ENCODE data around the gene PCDHGA12.

The PCDHGA12 gene

DNA sequence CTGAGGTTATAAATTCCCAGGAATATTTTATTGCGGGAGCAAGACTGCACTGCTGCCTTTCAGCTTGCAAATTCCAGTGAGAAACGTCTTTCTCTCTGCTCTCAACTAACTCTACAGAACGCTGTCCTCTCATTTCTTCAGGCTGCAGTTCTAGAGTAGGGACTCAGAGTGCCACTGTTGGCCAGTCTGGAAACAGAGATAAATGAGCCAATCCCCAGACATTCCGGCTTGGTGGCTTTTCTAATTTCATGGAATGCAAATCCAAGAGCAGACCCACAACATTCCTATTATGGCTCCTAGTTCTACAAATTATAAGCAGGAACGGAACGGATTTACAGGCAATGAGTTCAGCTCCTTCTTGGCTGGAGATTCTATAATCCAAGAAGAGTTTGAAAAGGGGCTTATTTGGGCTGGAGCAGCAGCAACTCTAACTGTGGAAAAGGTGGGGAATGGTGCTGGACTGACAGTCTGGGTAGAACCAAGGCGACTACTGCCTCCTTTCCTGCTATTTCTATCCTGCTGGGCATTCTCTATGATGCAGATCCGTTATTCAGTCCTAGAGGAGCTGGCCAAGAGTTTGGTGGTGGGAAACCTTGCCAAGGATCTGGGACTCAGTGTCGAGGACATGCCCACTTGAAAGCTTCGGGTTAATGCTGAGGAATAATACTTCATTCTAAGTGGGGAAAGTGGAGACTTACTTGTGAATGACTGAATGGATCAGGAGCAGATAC is 9.3 kb downstream of the PCDHGA12 start:
- Histone ChIP-seq H3K4me3 (ENCODE audit: control insufficient read depth in 1 of 7, extremely low read depth in 1 of 7, insufficient read depth in 4 of 7, low read depth in 2 of 7, low read length in 6 of 7) (no peak overlapping the region), H3K4me1 (ENCODE audit: control extremely low read depth in 1 of 4, control insufficient read depth in 4 of 4, insufficient read depth in 4 of 4, low read length in 3 of 4) (no peaks in the 10 kb centered on the region), H3K27ac (ENCODE audit: insufficient read depth in 1 of 2, low read depth in 1 of 2, low read length in 2 of 2, poor library complexity in 1 of 2, severe bottlenecking in 2 of 2) (no peak overlapping the region), H3K36me3 (ENCODE audit: control insufficient read depth in 4 of 4, insufficient read depth in 4 of 4, low read length in 3 of 4) (no peaks in the 10 kb centered on the region), H3K9me3 (ENCODE audit: control extremely low read depth in 1 of 5, control insufficient read depth in 4 of 5, insufficient read depth in 2 of 5, low read depth in 1 of 5, low read length in 4 of 5) (peaks cover 0 to 41% (median 13%) of the 10 kb centered on the region in 5 experiments), H3K27me3 (replicated peaks in 2 of 5; ENCODE audit: control insufficient read depth in 4 of 5, insufficient read depth in 5 of 5, low read length in 4 of 5) (peaks cover 0 to 12% (median 1%) of the 10 kb centered on the region in 5 experiments)
- ChIA-PET CTCF (interaction anchor here (0.7 to 1.7 kb wide), 4 partner anchors 11 to 125 kb away, joined by 3 to 4 read pairs (median 3); no protein-coding TSS in a partner anchor), POLR2A (no interaction called here)
- DNase-seq = no peak
- 78% methylated on average over 9 of the region's 10 CpGs for WGBS (ENCODE audit: insufficient coverage)

DNA sequence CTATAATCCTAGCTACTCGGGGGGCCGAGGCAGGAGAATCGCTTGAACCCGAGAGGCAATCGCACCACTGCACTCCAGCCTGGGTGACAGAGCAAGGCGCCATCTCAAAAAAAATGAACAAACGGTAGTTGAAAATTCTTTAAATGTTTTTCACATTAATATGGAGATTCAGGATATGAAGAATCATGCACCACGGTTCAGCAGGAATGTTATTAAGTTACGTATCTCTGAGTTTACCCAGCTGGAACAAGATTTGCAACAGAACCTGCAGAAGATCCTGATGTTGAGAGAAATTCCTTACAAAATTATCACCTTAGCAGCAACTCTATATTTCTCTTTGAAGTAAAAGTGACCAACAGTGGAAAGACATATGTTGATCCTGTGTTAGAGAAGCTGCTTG is 10.0 kb downstream of the PCDHGA12 start:
- Histone ChIP-seq H3K4me3 (ENCODE audit: control insufficient read depth in 1 of 7, extremely low read depth in 1 of 7, insufficient read depth in 4 of 7, low read depth in 2 of 7, low read length in 6 of 7) (no peak overlapping the region), H3K27me3 (replicated peaks in 2 of 5; ENCODE audit: control insufficient read depth in 4 of 5, insufficient read depth in 5 of 5, low read length in 4 of 5) (peaks cover 0 to 12% (median 1%) of the 10 kb centered on the region in 5 experiments), H3K36me3 (ENCODE audit: control insufficient read depth in 4 of 4, insufficient read depth in 4 of 4, low read length in 3 of 4) (no peaks in the 10 kb centered on the region), H3K4me1 (ENCODE audit: control extremely low read depth in 1 of 4, control insufficient read depth in 4 of 4, insufficient read depth in 4 of 4, low read length in 3 of 4) (no peaks in the 10 kb centered on the region), H3K9me3 (ENCODE audit: control extremely low read depth in 1 of 5, control insufficient read depth in 4 of 5, insufficient read depth in 2 of 5, low read depth in 1 of 5, low read length in 4 of 5) (peaks cover 0 to 43% (median 13%) of the 10 kb centered on the region in 5 experiments), H3K27ac (ENCODE audit: insufficient read depth in 1 of 2, low read depth in 1 of 2, low read length in 2 of 2, poor library complexity in 1 of 2, severe bottlenecking in 2 of 2) (no peak overlapping the region)
- POLR2A ChIA-PET = no interaction called here
- WGBS (ENCODE audit: insufficient coverage) = 100% methylated on average over 3 of the region's 9 CpGs
- CTCF ChIA-PET = interaction anchor here (0.7 kb wide), 1 partner anchor 12 kb away, joined by 3 read pairs; no protein-coding TSS in a partner anchor
- DNase-seq = no peak

DNA sequence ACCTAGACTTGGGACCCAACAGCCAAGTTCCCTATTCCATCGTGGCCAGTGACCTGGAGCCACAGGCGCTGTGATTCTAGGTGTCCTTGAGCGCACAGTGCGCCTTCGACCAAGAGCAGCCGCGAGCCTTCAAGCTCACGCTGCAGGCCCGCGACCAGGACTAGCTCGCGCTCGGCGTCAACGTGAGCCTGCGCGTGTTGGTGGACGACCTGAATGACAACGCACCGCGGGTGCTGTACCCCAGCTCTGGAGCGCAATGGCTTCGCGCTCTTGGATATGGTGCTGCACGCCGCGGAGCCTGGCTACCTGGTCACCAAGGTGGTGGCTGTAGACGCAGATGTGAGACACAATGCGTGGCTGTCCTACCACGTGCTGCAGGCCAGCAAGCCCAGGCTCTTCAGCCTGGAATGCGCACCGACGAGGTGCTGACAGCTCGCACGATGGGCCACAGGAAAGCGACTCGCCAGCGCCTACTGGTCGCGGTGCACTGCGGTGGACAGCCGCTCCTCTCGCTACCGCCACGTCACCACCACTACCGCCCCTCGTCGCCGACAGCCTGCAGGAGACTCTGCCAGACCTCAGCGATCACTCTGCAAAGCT is 11.4 kb downstream of the PCDHGA12 start:
- H3K27me3 ChIP-seq (replicated peaks in 2 of 5; ENCODE audit: control insufficient read depth in 4 of 5, insufficient read depth in 5 of 5, low read length in 4 of 5) = peaks cover 0 to 12% (median 0%) of the 10 kb centered on the region in 5 experiments
- peaks cover 0 to 40% (median 13%) of the 10 kb centered on the region in 5 experiments for H3K9me3 ChIP-seq (ENCODE audit: control extremely low read depth in 1 of 5, control insufficient read depth in 4 of 5, insufficient read depth in 2 of 5, low read depth in 1 of 5, low read length in 4 of 5)
- H3K4me3 ChIP-seq (ENCODE audit: control insufficient read depth in 1 of 7, extremely low read depth in 1 of 7, insufficient read depth in 4 of 7, low read depth in 2 of 7, low read length in 6 of 7) = no peak overlapping the region
- DNase-seq = no peak
- ChIA-PET CTCF (no interaction called here), POLR2A (no interaction called here)
- H3K4me1 ChIP-seq (ENCODE audit: control extremely low read depth in 1 of 4, control insufficient read depth in 4 of 4, insufficient read depth in 4 of 4, low read length in 3 of 4) = no peaks in the 10 kb centered on the region
- 59% methylated on average over 49 of the region's 50 CpGs for WGBS (ENCODE audit: insufficient coverage)
- no peak overlapping the region for H3K27ac ChIP-seq (ENCODE audit: insufficient read depth in 1 of 2, low read depth in 1 of 2, low read length in 2 of 2, poor library complexity in 1 of 2, severe bottlenecking in 2 of 2)
- no peaks in the 10 kb centered on the region for H3K36me3 ChIP-seq (ENCODE audit: control insufficient read depth in 4 of 4, insufficient read depth in 4 of 4, low read length in 3 of 4)

DNA sequence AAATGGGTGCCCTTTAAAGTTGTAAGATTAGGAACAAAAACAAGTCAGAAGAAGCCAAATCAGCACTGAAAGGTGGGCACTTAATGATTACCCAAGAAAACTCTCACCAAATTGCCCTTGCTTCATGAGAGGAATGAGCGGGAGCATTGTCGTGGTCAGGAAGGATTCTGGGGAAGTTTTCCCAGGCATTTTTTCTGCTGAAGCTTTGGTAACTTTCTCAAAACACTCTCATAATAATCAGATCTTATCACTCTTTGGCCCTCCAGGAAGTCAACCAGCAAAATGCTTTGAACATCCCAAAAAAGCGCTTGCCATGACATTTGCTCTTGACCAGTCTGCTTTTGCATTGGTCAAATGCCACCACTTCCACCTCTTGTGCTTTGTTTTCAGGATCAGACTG is 35.0 kb downstream of the PCDHGA12 start:
- H3K4me3 ChIP-seq (ENCODE audit: control insufficient read depth in 1 of 7, extremely low read depth in 1 of 7, insufficient read depth in 4 of 7, low read depth in 2 of 7, low read length in 6 of 7) = no peak overlapping the region
- DNase-seq = no peak
- no peaks in the 10 kb centered on the region for H3K9me3 ChIP-seq (ENCODE audit: control extremely low read depth in 1 of 5, control insufficient read depth in 4 of 5, insufficient read depth in 2 of 5, low read depth in 1 of 5, low read length in 4 of 5)
- POLR2A ChIA-PET = no interaction called here
- CTCF ChIA-PET = no interaction called here
- 100% methylated on average over 3 of the region's 3 CpGs for WGBS (ENCODE audit: insufficient coverage)
- H3K27me3 ChIP-seq (replicated peaks in 2 of 5; ENCODE audit: control insufficient read depth in 4 of 5, insufficient read depth in 5 of 5, low read length in 4 of 5) = peaks cover 0 to 1% (median 0%) of the 10 kb centered on the region in 5 experiments
- H3K36me3 ChIP-seq (ENCODE audit: control insufficient read depth in 4 of 4, insufficient read depth in 4 of 4, low read length in 3 of 4) = no peaks in the 10 kb centered on the region
- no peaks in the 10 kb centered on the region for H3K4me1 ChIP-seq (ENCODE audit: control extremely low read depth in 1 of 4, control insufficient read depth in 4 of 4, insufficient read depth in 4 of 4, low read length in 3 of 4)
- no peak overlapping the region for H3K27ac ChIP-seq (ENCODE audit: insufficient read depth in 1 of 2, low read depth in 1 of 2, low read length in 2 of 2, poor library complexity in 1 of 2, severe bottlenecking in 2 of 2)

DNA sequence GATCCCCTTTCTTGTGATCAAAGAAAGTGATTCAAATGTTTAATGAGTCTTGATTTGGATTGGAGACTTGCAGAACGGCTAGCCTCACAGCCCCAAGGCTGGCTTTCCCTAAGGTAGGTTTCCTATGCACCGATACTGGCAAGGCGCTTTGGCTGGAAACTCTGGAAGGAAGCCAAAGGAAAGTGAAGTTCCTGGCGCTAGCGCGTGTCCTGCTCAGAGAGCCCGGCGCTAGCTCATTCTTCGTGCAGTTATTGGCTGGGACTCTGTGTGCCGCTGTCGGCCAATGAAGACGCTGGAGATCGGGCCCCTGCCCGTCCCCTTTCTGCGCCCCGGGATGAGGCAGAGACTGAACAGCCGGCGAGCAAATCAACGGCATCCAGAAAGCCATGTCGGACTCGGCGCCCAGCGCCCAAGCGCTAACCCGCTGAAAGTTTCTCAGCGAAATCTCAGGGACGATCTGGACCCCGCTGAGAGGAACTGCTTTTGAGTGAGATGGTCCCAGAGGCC is 45.4 kb downstream of the PCDHGA12 start, which contains the start of gene PCDHGC3:
Gene PCDHGC3 (plus strand): TSS at position 342 of the 507 bp plus-strand sequence. CDS start 151 bp downstream, at position 493.
- H3K36me3 ChIP-seq (ENCODE audit: control insufficient read depth in 4 of 4, insufficient read depth in 4 of 4, low read length in 3 of 4) = no peaks in the 10 kb centered on the region
- H3K9me3 ChIP-seq (ENCODE audit: control extremely low read depth in 1 of 5, control insufficient read depth in 4 of 5, insufficient read depth in 2 of 5, low read depth in 1 of 5, low read length in 4 of 5) = no peaks in the 10 kb centered on the region
- peaks cover 11 to 23% (median 16%) of the 10 kb centered on the region in 4 experiments for H3K4me1 ChIP-seq (ENCODE audit: control extremely low read depth in 1 of 4, control insufficient read depth in 4 of 4, insufficient read depth in 4 of 4, low read length in 3 of 4)
- H3K27me3 ChIP-seq (replicated peaks in 2 of 5; ENCODE audit: control insufficient read depth in 4 of 5, insufficient read depth in 5 of 5, low read length in 4 of 5) = peaks cover 18 to 58% (median 30%) of the 10 kb centered on the region in 5 experiments
- peak within 1 kb of the TSS; percentile 40 to 87 (median 69) for H3K4me3 ChIP-seq (ENCODE audit: control insufficient read depth in 1 of 7, extremely low read depth in 1 of 7, insufficient read depth in 4 of 7, low read depth in 2 of 7, low read length in 6 of 7)
- no peak within 1 kb of the TSS for H3K27ac ChIP-seq (ENCODE audit: insufficient read depth in 1 of 2, low read depth in 1 of 2, low read length in 2 of 2, poor library complexity in 1 of 2, severe bottlenecking in 2 of 2)
- peak; percentile 50 to 67 (median 52) for DNase-seq
- CTCF ChIA-PET = interaction anchor here (0.6 to 2.1 kb wide), 13 partner anchors 10 to 82 kb away, joined by 3 to 11 read pairs (median 4); partner anchors contain the start of genes PCDHGA10, PCDHGA11, PCDHGA12 and PCDHGB6
- POLR2A ChIA-PET = no interaction called here
- under 1% methylated on average over 23 of the region's 28 CpGs for WGBS (ENCODE audit: insufficient coverage)

DNA sequence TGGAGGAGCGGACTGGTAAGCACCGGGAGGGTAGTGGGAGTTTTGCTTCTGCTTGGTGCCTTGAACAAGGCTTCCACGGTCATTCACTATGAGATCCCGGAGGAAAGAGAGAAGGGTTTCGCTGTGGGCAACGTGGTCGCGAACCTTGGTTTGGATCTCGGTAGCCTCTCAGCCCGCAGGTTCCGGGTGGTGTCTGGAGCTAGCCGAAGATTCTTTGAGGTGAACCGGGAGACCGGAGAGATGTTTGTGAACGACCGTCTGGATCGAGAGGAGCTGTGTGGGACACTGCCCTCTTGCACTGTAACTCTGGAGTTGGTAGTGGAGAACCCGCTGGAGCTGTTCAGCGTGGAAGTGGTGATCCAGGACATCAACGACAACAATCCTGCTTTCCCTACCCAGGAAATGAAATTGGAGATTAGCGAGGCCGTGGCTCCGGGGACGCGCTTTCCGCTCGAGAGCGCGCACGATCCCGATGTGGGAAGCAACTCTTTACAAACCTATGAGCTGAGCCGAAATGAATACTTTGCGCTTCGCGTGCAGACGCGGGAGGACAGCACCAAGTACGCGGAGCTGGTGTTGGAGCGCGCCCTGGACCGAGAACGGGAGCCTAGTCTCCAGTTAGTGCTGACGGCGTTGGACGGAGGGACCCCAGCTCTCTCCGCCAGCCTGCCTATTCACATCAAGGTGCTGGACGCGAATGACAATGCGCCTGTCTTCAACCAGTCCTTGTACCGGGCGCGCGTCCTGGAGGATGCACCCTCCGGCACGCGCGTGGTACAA is 46.0 kb downstream of the PCDHGA12 start:
- 2% methylated on average over 57 of the region's 58 CpGs for WGBS (ENCODE audit: insufficient coverage)
- POLR2A ChIA-PET = no interaction called here
- Histone ChIP-seq H3K27me3 (replicated peaks in 2 of 5; ENCODE audit: control insufficient read depth in 4 of 5, insufficient read depth in 5 of 5, low read length in 4 of 5) (peaks cover 18 to 62% (median 30%) of the 10 kb centered on the region in 5 experiments), H3K4me1 (ENCODE audit: control extremely low read depth in 1 of 4, control insufficient read depth in 4 of 4, insufficient read depth in 4 of 4, low read length in 3 of 4) (peaks cover 11 to 23% (median 16%) of the 10 kb centered on the region in 4 experiments), H3K4me3 (ENCODE audit: control insufficient read depth in 1 of 7, extremely low read depth in 1 of 7, insufficient read depth in 4 of 7, low read depth in 2 of 7, low read length in 6 of 7) (peak overlapping the region; percentile 40 to 87 (median 69)), H3K36me3 (ENCODE audit: control insufficient read depth in 4 of 4, insufficient read depth in 4 of 4, low read length in 3 of 4) (no peaks in the 10 kb centered on the region), H3K9me3 (ENCODE audit: control extremely low read depth in 1 of 5, control insufficient read depth in 4 of 5, insufficient read depth in 2 of 5, low read depth in 1 of 5, low read length in 4 of 5) (no peaks in the 10 kb centered on the region), H3K27ac (ENCODE audit: insufficient read depth in 1 of 2, low read depth in 1 of 2, low read length in 2 of 2, poor library complexity in 1 of 2, severe bottlenecking in 2 of 2) (no peak overlapping the region)
- peak in 2 of 3 donors; percentile 54 to 64 for DNase-seq
- CTCF ChIA-PET = interaction anchor here (0.8 to 2.1 kb wide), 13 partner anchors 9 to 81 kb away, joined by 3 to 11 read pairs (median 4); partner anchors contain the start of genes PCDHGA10, PCDHGA12, PCDHGC4 and PCDHGC5
